Activated naive CD8-positive, alpha-beta T cell treated with anti-CD3 and anti-CD28 coated beads, Interleukin-2, amount 10 ng/mL, durations not matched to agents 7 days and 5 days (primary cell): ENCODE data around the gene HSD3B1. TPM values are rescaled to one million over a fixed set of nuclear protein-coding genes. Genes with fewer than 3 reads are reported as not detected.
"Not testable (repeated sequence)": the region's sequence is repeated elsewhere in the genome, so short reads cannot be mapped to it uniquely, and the experiment has no call there.

Experiments used
- ATAC-seq: fragments of 150-1000 bp; cut with Tn5 transposase; one replicate; pipeline ENCODE4 v1.10.0; 2021; ENCODE audit warnings: low read depth, moderate library complexity
- POLR2A ChIA-PET: fragments of 350-600 bp; sonication (Branson Sonifier 250); formaldehyde crosslinking; loops from one replicate; lab custom pipeline; 2021; ENCODE audit warnings: antibody characterized with exemption; lab: Charles Lee
- DNase-seq: peaks from one replicate; pipeline ENCODE4 v3.0.0; 2021
- H3K27ac Mint-ChIP-seq: one replicate; pipeline ENCODE4 v1.8.0; 2022; ENCODE audit warnings: mild to moderate bottlenecking, mixed read lengths
- H3K27me3 Mint-ChIP-seq: one replicate; pipeline ENCODE4 v1.8.0; 2022; ENCODE audit warnings: mild to moderate bottlenecking, moderate library complexity, mixed read lengths
- H3K36me3 Mint-ChIP-seq: one replicate; pipeline ENCODE4 v1.8.0; 2021; ENCODE audit warnings: mild to moderate bottlenecking, mixed read lengths
- H3K4me1 Mint-ChIP-seq: one replicate; pipeline ENCODE4 v1.8.0; 2021; ENCODE audit warnings: mixed read lengths
- H3K4me3 Mint-ChIP-seq: one replicate; pipeline ENCODE4 v1.8.0; 2022; ENCODE audit warnings: mild to moderate bottlenecking, moderate library complexity, mixed read lengths
- H3K9me3 Mint-ChIP-seq: one replicate; pipeline ENCODE4 v1.8.0; 2021; ENCODE audit warnings: mixed read lengths
- total RNA-seq, 2 experiments: library from RNA; stranded (reverse); gene quantifications; one replicate each; pipeline ENCODE4 v1.2.3, GENCODE V29; 2021

The HSD3B1 gene
- total RNA-seq, 2 experiments from 2014 or later = not detected

DNA sequence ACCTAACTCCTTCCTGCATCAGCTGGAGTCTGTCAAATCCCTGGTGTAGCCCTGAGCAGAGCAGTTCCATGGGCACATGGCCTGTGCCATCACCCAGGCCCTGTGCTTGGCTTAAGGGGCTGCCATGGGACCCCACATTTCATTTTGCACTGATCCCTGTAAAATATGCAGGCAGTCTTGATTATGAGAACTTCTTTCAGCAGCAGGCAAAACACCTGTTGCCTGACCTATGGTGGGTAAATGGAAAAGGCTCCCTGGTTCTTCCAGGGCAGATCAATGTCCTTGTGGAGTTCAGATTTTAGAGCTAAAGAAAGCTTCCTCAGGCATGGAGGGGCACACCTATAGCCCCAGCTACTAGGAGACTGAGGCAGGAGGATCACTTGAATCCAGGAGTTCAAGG lies 44.2 kb downstream of the HSD3B1 start:
- Mint-ChIP-seq H3K27me3 (peaks cover 7% of the 10 kb centered on the region), H3K4me1 (no peaks in the 10 kb centered on the region), H3K27ac (no peak overlapping the region), H3K36me3 (no peaks in the 10 kb centered on the region), H3K4me3 (no peak overlapping the region), H3K9me3 (no peaks in the 10 kb centered on the region)
- no peak for ATAC-seq
- no peak for DNase-seq
- POLR2A ChIA-PET = no interaction called here

DNA sequence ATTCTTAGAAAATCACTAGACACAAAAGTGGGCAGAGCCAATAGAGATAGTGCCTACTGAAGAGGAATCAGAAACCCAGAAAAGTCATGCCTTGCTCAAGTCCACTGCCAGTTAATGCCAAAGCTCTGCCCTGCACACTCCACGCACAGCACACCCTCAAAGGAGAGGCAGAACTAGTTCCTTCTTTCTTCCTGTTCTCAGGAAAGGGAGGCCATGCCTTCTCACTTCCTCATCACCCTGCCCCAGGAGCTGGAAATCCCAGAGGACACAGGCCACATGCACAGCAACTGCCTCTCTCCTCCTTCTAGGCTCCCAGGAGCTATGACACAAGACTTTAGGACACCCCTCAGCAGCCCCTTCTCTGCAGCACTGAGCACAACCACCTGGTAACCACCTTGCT lies 45.6 kb downstream of the HSD3B1 start:
- DNase-seq, H3K27ac Mint-ChIP-seq, H3K36me3 Mint-ChIP-seq, H3K4me3 Mint-ChIP-seq, H3K9me3 Mint-ChIP-seq, H3K4me1 Mint-ChIP-seq, H3K27me3 Mint-ChIP-seq, ATAC-seq, POLR2A ChIA-PET: not testable (repeated sequence)

DNA sequence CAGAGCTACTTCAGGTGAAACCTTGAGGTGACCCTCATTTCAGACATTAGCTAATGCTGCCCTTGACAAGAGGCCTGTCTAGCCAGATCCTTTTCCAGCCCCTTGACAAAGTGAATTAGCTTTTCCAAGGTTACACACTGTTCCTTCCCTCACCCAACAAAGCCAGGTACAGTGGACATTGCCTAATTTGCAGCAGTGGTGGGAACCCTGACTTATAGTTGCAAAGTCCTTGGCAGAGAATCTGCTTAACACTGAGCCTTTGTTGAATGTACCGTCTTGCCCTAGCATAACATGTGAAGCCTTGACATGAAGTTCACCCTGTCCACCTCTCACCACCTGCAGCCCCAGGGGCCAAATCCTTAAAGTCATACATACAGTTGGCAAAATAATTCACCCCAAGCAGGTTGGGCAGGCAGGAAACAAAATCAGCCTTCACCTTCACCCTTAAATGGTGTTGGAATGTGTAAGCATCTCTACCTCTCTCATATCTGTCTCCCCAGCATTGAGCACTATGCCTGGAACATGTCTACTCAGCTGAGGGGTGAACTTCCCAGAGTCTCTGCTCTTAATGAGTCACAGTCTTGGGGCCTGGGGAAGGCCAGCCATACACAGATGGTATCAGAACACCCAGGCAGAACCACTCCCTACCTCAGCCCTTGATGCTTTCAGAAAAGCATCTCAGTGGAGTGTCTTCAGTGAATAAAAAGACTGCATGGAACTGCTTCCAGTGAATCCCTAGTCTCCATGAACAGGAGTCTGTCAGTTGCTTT lies 46.5 kb downstream of the HSD3B1 start:
- H3K36me3 Mint-ChIP-seq, ATAC-seq, POLR2A ChIA-PET, H3K27me3 Mint-ChIP-seq, H3K9me3 Mint-ChIP-seq, H3K4me3 Mint-ChIP-seq, H3K27ac Mint-ChIP-seq, DNase-seq, H3K4me1 Mint-ChIP-seq: not testable (repeated sequence)

DNA sequence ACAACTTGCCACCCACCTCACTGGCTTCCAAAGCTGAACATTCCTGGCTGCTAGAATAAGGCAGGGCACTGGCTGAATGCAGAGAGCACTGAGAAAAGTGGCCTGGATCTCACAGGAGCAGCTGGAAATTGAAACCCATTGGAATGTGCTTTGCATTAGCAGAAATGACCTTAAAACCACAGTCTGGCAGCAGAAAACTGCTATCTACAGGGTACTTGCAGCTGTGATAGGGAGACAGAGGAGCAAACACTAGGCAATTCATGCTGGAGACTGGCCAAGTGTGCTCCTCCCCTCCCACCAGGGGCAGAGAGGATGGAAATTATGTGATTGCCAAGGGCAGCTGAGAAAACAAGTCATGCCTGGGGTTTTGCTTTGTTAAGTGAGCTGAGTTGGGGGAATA lies 47.2 kb downstream of the HSD3B1 start:
- ATAC-seq (no peak), DNase-seq (no peak)
- Mint-ChIP-seq H3K27me3 (peaks cover 4% of the 10 kb centered on the region), H3K4me3 (no peak overlapping the region), H3K9me3 (no peaks in the 10 kb centered on the region), H3K36me3 (no peaks in the 10 kb centered on the region), H3K27ac (no peak overlapping the region), H3K4me1 (no peaks in the 10 kb centered on the region)
- POLR2A ChIA-PET = no interaction called here

DNA sequence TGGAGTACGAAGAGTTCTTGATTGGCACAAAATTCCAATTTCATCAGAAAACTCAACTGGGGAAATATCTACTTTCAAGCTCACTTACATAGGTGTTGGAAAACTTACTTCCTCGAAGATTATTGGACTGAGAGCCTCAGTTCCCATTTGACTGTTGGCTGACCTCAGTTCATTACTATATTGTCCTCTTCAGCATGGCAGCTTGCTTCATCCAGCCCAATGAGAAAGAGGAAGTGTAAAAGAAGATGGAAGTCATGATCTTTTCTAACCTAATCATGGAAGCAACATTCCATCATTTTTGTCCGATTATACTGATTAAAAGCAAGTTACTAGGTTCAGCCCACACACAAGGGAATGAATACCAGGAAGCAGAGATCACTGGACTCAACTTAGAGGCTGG lies 49.4 kb downstream of the HSD3B1 start:
- Mint-ChIP-seq H3K9me3 (no peaks in the 10 kb centered on the region), H3K36me3 (no peaks in the 10 kb centered on the region), H3K4me1 (no peaks in the 10 kb centered on the region), H3K4me3 (no peak overlapping the region), H3K27ac (no peak overlapping the region), H3K27me3 (peaks cover 4% of the 10 kb centered on the region)
- no peak for ATAC-seq
- POLR2A ChIA-PET = no interaction called here
- no peak for DNase-seq

DNA sequence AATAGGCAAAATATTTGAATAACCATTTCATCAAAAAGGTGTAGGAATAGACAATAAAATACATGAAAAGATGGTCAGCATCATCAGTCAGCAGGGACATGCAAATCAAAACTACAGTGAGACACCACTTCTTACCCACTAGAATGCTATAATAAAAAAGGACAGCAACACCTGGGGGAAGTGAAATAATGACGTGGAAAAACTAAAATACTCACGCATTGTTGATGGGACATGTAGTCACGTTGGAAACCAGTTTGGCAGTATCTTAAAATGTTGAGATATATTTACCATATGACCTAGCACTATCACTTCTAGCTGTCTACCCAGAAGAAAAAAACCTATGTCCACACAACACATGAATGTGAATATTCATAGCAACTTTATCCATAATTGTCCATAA lies 53.4 kb downstream of the HSD3B1 start:
- H3K4me1 Mint-ChIP-seq, H3K9me3 Mint-ChIP-seq, ATAC-seq, H3K36me3 Mint-ChIP-seq, H3K27me3 Mint-ChIP-seq, DNase-seq, H3K27ac Mint-ChIP-seq, H3K4me3 Mint-ChIP-seq, POLR2A ChIA-PET: not testable (repeated sequence)

DNA sequence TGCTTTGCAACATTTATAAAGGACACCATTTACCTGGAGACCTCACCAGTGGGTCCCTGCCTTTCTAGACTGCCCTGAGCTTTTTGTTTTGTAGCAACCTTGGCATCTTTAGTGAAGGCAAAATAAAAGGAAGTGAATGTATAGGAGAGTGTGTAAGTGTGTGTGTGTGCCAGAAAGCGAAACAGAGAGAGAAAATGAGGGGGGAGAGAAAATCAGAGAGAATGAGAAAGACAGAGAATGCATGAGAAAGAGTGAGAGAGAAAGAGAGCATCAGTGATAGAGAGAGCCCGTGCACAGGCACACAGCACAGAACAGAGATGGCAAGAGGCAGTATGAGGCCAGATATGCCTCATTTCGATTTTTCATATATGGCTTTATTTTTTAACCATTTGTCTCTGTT lies 57.5 kb downstream of the HSD3B1 start:
- ATAC-seq (no peak), DNase-seq (no peak)
- POLR2A ChIA-PET = no interaction called here
- no peaks in the 10 kb centered on the region for H3K4me1 Mint-ChIP-seq
- no peak overlapping the region for H3K27ac Mint-ChIP-seq
- H3K9me3 Mint-ChIP-seq = no peaks in the 10 kb centered on the region
- H3K27me3 Mint-ChIP-seq = peaks cover 2% of the 10 kb centered on the region
- H3K36me3 Mint-ChIP-seq = no peaks in the 10 kb centered on the region
- H3K4me3 Mint-ChIP-seq = no peak overlapping the region

Other genes with a start within 250 kb of the HSD3B1 start
- not detected for gene HAO2, start 138.4 kb upstream of the HSD3B1 start, total RNA-seq
- gene HSD3B2, start 92.1 kb upstream of the HSD3B1 start, total RNA-seq = not detected
- under 1 TPM; 0.22 to 0.31 TPM for gene ZNF697, start 141.1 kb downstream of the HSD3B1 start, total RNA-seq
- 100 to 1,000 TPM; 147 to 156 TPM for gene PHGDH, start 204.7 kb downstream of the HSD3B1 start, total RNA-seq